HepG2 (cell line): ENCODE measurements around the gene ITGAE.

Experiments
- MTA1 ChIP-seq: sonication (generic); formaldehyde crosslinking; IDR thresholded peaks from 2 replicates; pipeline ENCODE4 v1.4.0; 2020; ENCODE audit warnings: missing genetic modification reagents, mild to moderate bottlenecking, borderline replicate concordance
- ZNF777 ChIP-seq: sonication (generic); formaldehyde crosslinking; IDR thresholded peaks from 2 replicates; pipeline ENCODE4 v1.4.0; 2020; ENCODE audit warnings: missing genetic modification reagents

DNA sequence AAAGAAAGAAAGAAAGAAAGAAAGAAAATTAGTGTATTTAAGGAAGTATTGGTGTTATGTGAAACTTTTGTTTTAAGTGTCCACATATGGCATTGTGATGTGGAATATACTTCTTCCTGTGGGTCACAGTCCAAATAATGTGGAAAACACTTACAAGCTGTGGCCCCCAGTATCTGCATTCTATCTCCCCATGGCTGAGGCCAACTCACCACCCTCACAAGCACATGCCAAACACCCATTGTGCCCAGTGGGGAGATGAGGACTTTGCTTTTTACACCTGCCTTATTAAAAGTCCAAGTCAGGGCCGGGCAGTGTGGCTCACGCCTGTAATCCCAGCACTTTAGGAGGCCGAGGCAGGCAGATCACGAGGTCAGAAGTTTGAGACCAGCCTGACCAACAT, 101.0 kb downstream of the ITGAE start:
- TF ChIP-seq ZNF777 (CRISPR knock-in tag) = no peak
- no peak for TF ChIP-seq MTA1 (CRISPR knock-in tag)
